Measurements from ENCODE around the gene GLA.

The GLA gene

GRCh38 chrX:101385026-101385684 lies 22.6 kb downstream of the GLA start:
- no peak for DNase-seq (ENCODE audit: low read depth, low spot score)
- in situ Hi-C loops (cut with HindIII; ENCODE audit: low sequenced_read_pairs) = no loop called here
- no peak overlapping the region for H3K4me3 ChIP-seq (ENCODE audit: low read depth, low read length)
- TF ChIP-seq, protein P1, sequence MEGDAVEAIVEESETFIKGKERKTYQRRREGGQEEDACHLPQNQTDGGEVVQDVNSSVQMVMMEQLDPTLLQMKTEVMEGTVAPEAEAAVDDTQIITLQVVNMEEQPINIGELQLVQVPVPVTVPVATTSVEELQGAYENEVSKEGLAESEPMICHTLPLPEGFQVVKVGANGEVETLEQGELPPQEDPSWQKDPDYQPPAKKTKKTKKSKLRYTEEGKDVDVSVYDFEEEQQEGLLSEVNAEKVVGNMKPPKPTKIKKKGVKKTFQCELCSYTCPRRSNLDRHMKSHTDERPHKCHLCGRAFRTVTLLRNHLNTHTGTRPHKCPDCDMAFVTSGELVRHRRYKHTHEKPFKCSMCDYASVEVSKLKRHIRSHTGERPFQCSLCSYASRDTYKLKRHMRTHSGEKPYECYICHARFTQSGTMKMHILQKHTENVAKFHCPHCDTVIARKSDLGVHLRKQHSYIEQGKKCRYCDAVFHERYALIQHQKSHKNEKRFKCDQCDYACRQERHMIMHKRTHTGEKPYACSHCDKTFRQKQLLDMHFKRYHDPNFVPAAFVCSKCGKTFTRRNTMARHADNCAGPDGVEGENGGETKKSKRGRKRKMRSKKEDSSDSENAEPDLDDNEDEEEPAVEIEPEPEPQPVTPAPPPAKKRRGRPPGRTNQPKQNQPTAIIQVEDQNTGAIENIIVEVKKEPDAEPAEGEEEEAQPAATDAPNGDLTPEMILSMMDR (IDR thresholded peaks at IDR 0.05; ENCODE audit: low read depth, low read length) = no peak

- H3K4me3 ChIP-seq (ENCODE audit: low read depth, low read length) = no peak overlapping the region
- TF ChIP-seq, protein P1 (IDR thresholded peaks at IDR 0.05; ENCODE audit: low read depth, low read length) = no peak
- DNase-seq (ENCODE audit: low read depth, low spot score) = no peak
- in situ Hi-C loops (cut with HindIII; ENCODE audit: low sequenced_read_pairs) = no loop called here
These were observed 24.0 kb downstream of the GLA start for GRCh38 chrX:101383679-101384205.

DNA sequence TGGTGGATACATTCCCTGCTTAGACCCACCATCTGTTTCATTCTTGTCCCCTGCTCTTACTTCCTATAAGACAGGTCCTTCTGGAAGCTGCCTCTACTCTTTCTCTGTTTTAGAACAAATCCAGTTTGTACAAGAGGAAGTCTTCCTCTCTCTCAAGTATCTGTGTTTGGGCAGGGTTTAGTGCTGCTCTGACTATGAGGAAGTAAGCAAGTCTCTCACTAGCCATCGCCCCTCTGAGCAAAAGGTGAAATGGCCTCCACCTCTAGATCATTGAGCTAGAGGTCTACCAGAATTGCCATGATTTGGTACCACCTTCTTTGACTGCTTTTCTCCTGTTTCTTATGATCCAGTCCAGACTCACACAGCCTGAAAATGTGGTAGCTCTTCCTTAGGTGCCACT lies 30.2 kb downstream of the GLA start:
- TF ChIP-seq, protein P1 (IDR thresholded peaks at IDR 0.05; ENCODE audit: low read depth, low read length) = no peak
- in situ Hi-C loops (cut with HindIII; ENCODE audit: low sequenced_read_pairs) = no loop called here
- DNase-seq (ENCODE audit: low read depth, low spot score) = no peak
- H3K4me3 ChIP-seq (ENCODE audit: low read depth, low read length) = no peak overlapping the region

- in situ Hi-C loops (cut with HindIII; ENCODE audit: low sequenced_read_pairs) = no loop called here
- TF ChIP-seq, protein P1 (IDR thresholded peaks at IDR 0.05; ENCODE audit: low read depth, low read length) = no peak
- no peak for DNase-seq (ENCODE audit: low read depth, low spot score)
These were observed 36.7 kb downstream of the GLA start for GRCh38 chrX:101370888-101371504.

GRCh38 chrX:101369687-101370086 lies 38.0 kb downstream of the GLA start:
- DNase-seq (ENCODE audit: low read depth, low spot score) = no peak
- TF ChIP-seq, protein P1 (IDR thresholded peaks at IDR 0.05; ENCODE audit: low read depth, low read length) = no peak
- H3K4me3 ChIP-seq (ENCODE audit: low read depth, low read length) = no peak overlapping the region
- in situ Hi-C loops (cut with HindIII; ENCODE audit: low sequenced_read_pairs) = no loop called here

More at GRCh38 chrX:101370888-101371504, 36.7 kb downstream of the GLA start:
- H3K4me3 ChIP-seq (ENCODE audit: low read depth, low read length) = no peak overlapping the region

GRCh38 chrX:101368800-101369199 lies 38.9 kb downstream of the GLA start:
- in situ Hi-C loops (cut with HindIII; ENCODE audit: low sequenced_read_pairs) = no loop called here

More at GRCh38 chrX:101368800-101369199, 38.9 kb downstream of the GLA start:
- H3K4me3 ChIP-seq (ENCODE audit: low read depth, low read length) = no peak overlapping the region
- DNase-seq (ENCODE audit: low read depth, low spot score) = no peak
- TF ChIP-seq, protein P1 (IDR thresholded peaks at IDR 0.05; ENCODE audit: low read depth, low read length) = no peak
